Uterus (tissue), 2 donors: ENCODE data around the gene NLK.

Source experiments
- POLR2A ChIP-seq, 2 donors: fragments of 450-650 bp; IDR thresholded peaks; one replicate each; pipeline ENCODE4 v1.6.1; 2016; ENCODE audit warnings: antibody characterized with exemption in 2 of 2, mild to moderate bottlenecking in 1 of 2, moderate library complexity in 1 of 2
- TF ChIP-seq, protein P1 (sequence below), 4 experiments: fragments of 200-600 bp in 2 of 4; fragments of 450-650 bp in 2 of 4; sonication (generic) in 2 of 4; IDR thresholded peaks; one replicate each; pipeline ENCODE4 v1.5.1; 2016 to 2019; ENCODE audit warnings: antibody characterized with exemption in 4 of 4, mild to moderate bottlenecking in 2 of 4, moderate library complexity in 1 of 4

- TF ChIP-seq, protein P1, sequence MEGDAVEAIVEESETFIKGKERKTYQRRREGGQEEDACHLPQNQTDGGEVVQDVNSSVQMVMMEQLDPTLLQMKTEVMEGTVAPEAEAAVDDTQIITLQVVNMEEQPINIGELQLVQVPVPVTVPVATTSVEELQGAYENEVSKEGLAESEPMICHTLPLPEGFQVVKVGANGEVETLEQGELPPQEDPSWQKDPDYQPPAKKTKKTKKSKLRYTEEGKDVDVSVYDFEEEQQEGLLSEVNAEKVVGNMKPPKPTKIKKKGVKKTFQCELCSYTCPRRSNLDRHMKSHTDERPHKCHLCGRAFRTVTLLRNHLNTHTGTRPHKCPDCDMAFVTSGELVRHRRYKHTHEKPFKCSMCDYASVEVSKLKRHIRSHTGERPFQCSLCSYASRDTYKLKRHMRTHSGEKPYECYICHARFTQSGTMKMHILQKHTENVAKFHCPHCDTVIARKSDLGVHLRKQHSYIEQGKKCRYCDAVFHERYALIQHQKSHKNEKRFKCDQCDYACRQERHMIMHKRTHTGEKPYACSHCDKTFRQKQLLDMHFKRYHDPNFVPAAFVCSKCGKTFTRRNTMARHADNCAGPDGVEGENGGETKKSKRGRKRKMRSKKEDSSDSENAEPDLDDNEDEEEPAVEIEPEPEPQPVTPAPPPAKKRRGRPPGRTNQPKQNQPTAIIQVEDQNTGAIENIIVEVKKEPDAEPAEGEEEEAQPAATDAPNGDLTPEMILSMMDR (IDR thresholded peaks at IDR 0.05), result no peak
- TF ChIP-seq POLR2A (IDR thresholded peaks at IDR 0.05), result no peak
Measured at GRCh38 chr17:28226563-28227315, 184.3 kb downstream of the NLK start.
